Measurements from ENCODE around the gene DELE1. TPM values are rescaled to one million over a fixed set of nuclear protein-coding genes. Genes with fewer than 3 reads are reported as not detected.

Gene DELE1
- polyA plus RNA-seq, 1 experiment: 54.7 TPM

DNA sequence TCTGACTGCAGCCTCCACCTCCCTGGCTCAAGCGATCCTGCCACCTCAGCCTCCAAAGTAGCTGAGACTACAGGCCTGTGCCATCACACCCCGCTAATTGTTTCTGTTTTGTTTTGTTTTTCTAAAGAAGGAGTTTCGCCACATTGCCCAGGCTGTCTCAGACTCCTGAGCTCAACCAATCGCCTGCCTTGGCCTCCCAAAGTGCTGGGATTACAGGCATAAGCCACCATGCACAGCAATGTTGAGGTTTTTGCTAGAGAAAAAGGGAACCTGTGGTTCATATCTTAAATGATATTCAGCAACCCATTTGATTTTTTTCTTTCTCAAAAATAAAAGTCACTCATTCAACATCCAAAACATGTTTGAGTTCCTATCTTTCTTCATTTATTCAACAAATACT, 20.4 kb upstream of the DELE1 start:
- ChIA-PET CTCF (interaction anchor here (1.5 kb wide), 1 partner anchor 24 kb away, joined by 3 read pairs; no protein-coding TSS in a partner anchor), POLR2A (no interaction called here)
- Histone ChIP-seq H3K27ac (ENCODE audit: low read depth, low read length) (no peak overlapping the region), H3K4me3 (ENCODE audit: low read depth, low read length) (no peak overlapping the region), H3K9me3 (ENCODE audit: control insufficient read depth, insufficient read depth, low read length) (no peaks in the 10 kb centered on the region), H3K27me3 (ENCODE audit: control insufficient read depth, insufficient read depth, low read length) (peaks cover 12% of the 10 kb centered on the region)
- DNase-seq (ENCODE audit: low read depth, low spot score): no peak
- TF ChIP-seq, protein P1, sequence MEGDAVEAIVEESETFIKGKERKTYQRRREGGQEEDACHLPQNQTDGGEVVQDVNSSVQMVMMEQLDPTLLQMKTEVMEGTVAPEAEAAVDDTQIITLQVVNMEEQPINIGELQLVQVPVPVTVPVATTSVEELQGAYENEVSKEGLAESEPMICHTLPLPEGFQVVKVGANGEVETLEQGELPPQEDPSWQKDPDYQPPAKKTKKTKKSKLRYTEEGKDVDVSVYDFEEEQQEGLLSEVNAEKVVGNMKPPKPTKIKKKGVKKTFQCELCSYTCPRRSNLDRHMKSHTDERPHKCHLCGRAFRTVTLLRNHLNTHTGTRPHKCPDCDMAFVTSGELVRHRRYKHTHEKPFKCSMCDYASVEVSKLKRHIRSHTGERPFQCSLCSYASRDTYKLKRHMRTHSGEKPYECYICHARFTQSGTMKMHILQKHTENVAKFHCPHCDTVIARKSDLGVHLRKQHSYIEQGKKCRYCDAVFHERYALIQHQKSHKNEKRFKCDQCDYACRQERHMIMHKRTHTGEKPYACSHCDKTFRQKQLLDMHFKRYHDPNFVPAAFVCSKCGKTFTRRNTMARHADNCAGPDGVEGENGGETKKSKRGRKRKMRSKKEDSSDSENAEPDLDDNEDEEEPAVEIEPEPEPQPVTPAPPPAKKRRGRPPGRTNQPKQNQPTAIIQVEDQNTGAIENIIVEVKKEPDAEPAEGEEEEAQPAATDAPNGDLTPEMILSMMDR (IDR thresholded peaks at IDR 0.05; ENCODE audit: low read depth, low read length): no peak

DNA sequence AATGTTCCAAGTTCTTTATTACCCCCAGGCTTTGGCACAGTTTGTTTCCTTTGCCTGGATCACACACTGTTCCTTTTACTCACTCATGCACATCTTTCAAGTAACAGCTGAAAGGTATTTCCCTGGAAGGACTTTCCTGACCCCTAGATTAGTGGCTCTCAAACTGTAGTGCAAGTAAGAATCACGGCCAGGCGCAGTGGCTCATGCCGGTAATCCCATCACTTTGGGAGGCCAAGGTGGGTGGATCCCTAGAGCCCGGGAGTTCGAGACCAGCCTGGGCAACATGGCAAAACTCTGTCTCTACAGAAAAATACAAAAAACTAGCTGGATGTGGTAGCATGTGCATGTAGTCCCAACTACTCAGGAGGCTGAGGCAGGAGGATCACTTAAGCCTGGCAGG, 19.1 kb upstream of the DELE1 start:
- TF ChIP-seq, protein P1 (IDR thresholded peaks at IDR 0.05; ENCODE audit: low read depth, low read length): no peak
- H3K27ac ChIP-seq (ENCODE audit: low read depth, low read length): no peak overlapping the region
- H3K9me3 ChIP-seq (ENCODE audit: control insufficient read depth, insufficient read depth, low read length): no peaks in the 10 kb centered on the region
- no peak overlapping the region for H3K4me3 ChIP-seq (ENCODE audit: low read depth, low read length)
- peaks cover 12% of the 10 kb centered on the region for H3K27me3 ChIP-seq (ENCODE audit: control insufficient read depth, insufficient read depth, low read length)
- CTCF ChIA-PET: no interaction called here
- DNase-seq (ENCODE audit: low read depth, low spot score): no peak
- POLR2A ChIA-PET: no interaction called here

DNA sequence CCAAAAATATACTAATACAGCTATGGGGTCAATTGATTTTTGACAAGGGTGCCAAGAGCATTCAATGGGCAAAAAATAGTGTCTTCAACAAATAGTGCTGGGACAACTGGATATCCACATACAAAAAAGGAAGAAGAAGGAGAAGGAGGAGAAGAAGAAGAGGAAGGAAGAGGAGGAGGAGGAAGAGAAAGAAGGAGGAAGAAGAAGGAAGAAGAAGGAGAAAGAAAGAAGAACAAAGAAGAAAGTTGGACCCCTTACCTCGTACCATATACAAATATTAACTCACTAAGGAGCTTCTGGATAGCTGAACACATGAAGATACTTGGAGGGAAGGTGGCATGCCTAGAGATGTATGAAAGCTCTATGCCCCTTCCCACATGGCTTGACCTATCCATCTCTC, 17.2 kb upstream of the DELE1 start:
- H3K27ac ChIP-seq (ENCODE audit: low read depth, low read length): no peak overlapping the region
- peaks cover 15% of the 10 kb centered on the region for H3K27me3 ChIP-seq (ENCODE audit: control insufficient read depth, insufficient read depth, low read length)
- no peak for DNase-seq (ENCODE audit: low read depth, low spot score)
- TF ChIP-seq, protein P1 (IDR thresholded peaks at IDR 0.05; ENCODE audit: low read depth, low read length): no peak
- POLR2A ChIA-PET: no interaction called here
- no peaks in the 10 kb centered on the region for H3K9me3 ChIP-seq (ENCODE audit: control insufficient read depth, insufficient read depth, low read length)
- CTCF ChIA-PET: interaction anchor here (1.1 to 2.2 kb wide), 5 partner anchors 8 to 205 kb away, joined by 3 to 9 read pairs (median 5); partner anchors contain the start of gene PCDH1
- H3K4me3 ChIP-seq (ENCODE audit: low read depth, low read length): no peak overlapping the region

DNA sequence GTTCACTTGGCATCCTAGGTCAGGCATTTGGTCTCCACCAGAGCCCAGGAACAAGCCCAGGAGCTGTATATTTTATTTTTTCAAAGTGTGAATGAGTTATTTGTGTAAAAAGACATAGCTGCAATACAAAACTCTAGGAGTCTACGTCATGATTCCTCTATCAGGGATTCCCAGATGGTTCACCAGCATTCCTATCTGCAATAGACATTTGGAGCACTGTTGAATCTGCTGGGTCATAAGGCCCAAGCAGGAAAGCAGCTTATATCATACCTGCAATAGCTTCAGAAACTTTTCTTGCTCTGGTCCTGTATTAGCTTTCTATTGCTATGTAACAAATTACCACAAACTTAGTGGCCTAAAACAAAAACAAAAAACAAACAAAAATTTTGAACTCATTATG, 16.7 kb upstream of the DELE1 start:
- Histone ChIP-seq H3K4me3 (ENCODE audit: low read depth, low read length) (no peak overlapping the region), H3K27me3 (ENCODE audit: control insufficient read depth, insufficient read depth, low read length) (peaks cover 15% of the 10 kb centered on the region), H3K27ac (ENCODE audit: low read depth, low read length) (no peak overlapping the region), H3K9me3 (ENCODE audit: control insufficient read depth, insufficient read depth, low read length) (no peaks in the 10 kb centered on the region)
- ChIA-PET CTCF (interaction anchor here (1.1 to 2.2 kb wide), 4 partner anchors 9 to 205 kb away, joined by 3 to 9 read pairs (median 5); partner anchors contain the start of gene PCDH1), POLR2A (no interaction called here)
- TF ChIP-seq, protein P1 (IDR thresholded peaks at IDR 0.05; ENCODE audit: low read depth, low read length): no peak
- DNase-seq (ENCODE audit: low read depth, low spot score): no peak

DNA sequence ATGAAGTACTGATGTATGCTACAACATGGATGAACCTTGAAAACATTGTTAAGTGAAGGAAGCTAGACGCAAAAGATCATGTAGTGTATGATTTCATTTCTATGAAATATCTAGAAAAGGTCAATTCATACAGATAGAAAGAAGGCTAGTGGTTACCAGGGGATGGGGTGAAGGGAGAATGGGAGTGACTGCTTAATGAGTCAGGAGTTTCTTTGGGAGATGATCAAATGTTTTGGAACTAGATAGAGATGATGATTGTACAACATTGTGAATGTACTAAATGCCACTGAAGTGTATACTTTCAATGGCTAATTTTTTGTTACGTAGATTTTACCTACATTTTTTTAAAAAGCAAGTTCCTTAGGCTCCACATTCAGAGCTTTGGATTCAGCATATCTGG, 14.9 kb upstream of the DELE1 start:
- Histone ChIP-seq H3K27ac (ENCODE audit: low read depth, low read length) (no peak overlapping the region), H3K9me3 (ENCODE audit: control insufficient read depth, insufficient read depth, low read length) (no peaks in the 10 kb centered on the region), H3K4me3 (ENCODE audit: low read depth, low read length) (no peak overlapping the region), H3K27me3 (ENCODE audit: control insufficient read depth, insufficient read depth, low read length) (peaks cover 20% of the 10 kb centered on the region)
- TF ChIP-seq, protein P1 (IDR thresholded peaks at IDR 0.05; ENCODE audit: low read depth, low read length): no peak
- POLR2A ChIA-PET: no interaction called here
- CTCF ChIA-PET: no interaction called here
- DNase-seq (ENCODE audit: low read depth, low spot score): no peak
